ENCODE results near the gene ISL2. TPM values are rescaled to one million over a fixed set of nuclear protein-coding genes. Genes with fewer than 3 reads are reported as not detected.

The ISL2 gene
- total RNA-seq, 1 donor: not detected

DNA sequence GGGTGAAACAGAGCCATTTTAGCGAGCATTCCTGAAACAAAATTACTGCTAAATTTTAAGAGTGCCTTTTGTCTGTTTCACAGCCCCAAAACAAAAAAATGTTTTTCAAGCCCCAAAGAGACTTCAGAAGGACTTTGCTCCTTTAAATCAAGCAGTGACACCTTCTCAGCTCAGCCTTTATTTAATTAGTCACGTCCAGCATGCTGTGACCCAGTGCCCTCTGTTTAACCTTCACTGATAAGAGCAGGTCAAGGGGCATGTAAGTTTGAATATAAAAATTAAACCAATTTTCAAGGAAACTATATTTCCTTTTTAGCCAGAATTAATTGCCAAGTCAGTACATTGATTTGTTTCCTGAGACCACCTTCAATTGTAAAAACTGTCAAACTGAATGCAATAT is 40.6 kb downstream of the ISL2 start:
- no peak overlapping the region for H3K4me3 ChIP-seq (ENCODE audit: low read depth, low read length)
- no peak for DNase-seq (ENCODE audit: low read depth)
- TF ChIP-seq, protein P1, sequence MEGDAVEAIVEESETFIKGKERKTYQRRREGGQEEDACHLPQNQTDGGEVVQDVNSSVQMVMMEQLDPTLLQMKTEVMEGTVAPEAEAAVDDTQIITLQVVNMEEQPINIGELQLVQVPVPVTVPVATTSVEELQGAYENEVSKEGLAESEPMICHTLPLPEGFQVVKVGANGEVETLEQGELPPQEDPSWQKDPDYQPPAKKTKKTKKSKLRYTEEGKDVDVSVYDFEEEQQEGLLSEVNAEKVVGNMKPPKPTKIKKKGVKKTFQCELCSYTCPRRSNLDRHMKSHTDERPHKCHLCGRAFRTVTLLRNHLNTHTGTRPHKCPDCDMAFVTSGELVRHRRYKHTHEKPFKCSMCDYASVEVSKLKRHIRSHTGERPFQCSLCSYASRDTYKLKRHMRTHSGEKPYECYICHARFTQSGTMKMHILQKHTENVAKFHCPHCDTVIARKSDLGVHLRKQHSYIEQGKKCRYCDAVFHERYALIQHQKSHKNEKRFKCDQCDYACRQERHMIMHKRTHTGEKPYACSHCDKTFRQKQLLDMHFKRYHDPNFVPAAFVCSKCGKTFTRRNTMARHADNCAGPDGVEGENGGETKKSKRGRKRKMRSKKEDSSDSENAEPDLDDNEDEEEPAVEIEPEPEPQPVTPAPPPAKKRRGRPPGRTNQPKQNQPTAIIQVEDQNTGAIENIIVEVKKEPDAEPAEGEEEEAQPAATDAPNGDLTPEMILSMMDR (IDR thresholded peaks at IDR 0.05; ENCODE audit: insufficient read depth, low read depth, low read length): no peak

DNA sequence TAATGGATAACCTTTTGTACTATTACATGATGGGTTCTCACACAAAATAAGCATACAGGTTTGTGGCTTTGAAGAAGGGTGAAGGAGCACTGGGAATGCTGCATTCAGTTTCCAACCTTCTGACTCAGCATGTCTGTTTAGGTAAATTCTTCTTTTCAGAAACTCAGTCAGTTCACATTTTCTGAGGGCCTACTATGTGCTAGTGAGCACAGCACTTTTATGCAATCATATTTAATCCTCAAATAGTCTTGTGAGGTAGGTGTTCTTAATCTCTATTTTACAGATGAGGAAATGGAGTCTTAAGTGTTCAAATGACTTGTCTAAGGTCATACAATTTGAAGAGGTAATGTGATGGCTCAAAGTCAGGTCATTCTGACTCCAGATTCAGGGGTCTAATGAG is 41.2 kb downstream of the ISL2 start:
- DNase-seq (ENCODE audit: low read depth): no peak
- TF ChIP-seq, protein P1 (IDR thresholded peaks at IDR 0.05; ENCODE audit: insufficient read depth, low read depth, low read length): no peak
- H3K4me3 ChIP-seq (ENCODE audit: low read depth, low read length): no peak overlapping the region

DNA sequence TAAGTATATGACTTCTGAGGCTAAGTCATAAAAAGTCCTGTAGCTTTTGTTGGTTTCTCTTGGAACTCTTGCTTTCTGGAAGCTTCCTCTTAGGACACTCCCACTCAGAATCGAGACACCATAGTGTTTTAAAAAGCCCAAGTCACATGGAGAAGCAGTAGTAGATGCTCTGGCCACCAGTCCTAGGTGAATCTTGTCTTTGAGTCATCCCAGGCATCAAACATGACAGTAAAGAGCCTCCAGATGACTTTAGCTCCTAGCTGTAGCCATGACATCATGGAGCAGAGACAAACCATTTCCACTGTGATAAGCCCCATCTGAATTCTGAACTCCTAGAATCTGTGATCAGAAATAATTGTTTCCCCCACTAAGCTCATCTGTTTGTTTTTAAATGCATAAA is 42.1 kb downstream of the ISL2 start:
- H3K4me3 ChIP-seq (ENCODE audit: low read depth, low read length): no peak overlapping the region
- no peak for DNase-seq (ENCODE audit: low read depth)
- TF ChIP-seq, protein P1 (IDR thresholded peaks at IDR 0.05; ENCODE audit: insufficient read depth, low read depth, low read length): no peak

DNA sequence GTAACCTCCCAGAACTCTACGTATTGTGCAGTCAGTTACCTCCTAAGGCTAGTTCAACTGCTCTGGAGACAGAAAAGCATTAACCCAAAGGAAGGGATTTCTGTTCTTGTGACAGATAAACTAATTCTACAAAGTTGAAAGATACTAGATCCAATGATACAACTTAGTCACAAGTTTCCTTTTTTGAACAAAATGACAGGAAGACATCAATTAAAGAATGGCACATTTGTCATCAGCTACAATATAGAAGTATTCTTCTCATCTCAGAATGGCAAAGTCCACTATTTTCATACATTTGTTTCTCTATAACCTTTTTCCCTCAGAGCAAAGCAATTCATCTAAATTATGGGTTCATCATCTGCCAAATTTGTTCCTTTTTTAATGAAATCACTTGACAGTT is 43.7 kb downstream of the ISL2 start:
- TF ChIP-seq, protein P1 (IDR thresholded peaks at IDR 0.05; ENCODE audit: insufficient read depth, low read depth, low read length): no peak
- DNase-seq (ENCODE audit: low read depth): no peak
- H3K4me3 ChIP-seq (ENCODE audit: low read depth, low read length): no peak overlapping the region

DNA sequence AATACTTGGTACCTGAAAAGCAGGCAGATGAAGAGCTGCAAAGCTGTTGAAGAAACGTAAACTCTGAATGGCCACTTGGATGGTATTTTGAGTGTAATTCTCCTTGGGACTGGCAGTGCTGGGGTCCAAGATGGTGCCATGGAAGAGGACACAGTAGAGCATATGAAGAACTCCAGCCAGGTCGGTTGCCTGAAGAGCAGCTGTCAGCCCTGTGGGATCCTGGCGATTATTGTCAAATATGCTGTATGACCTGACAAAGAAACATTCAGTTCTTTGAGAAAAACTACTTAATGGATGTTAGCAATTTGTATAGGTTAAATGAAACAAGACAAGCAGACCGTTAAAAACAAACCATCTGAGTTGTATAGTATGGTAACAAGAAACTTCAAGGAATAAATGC is 44.8 kb downstream of the ISL2 start:
- no peak overlapping the region for H3K4me3 ChIP-seq (ENCODE audit: low read depth, low read length)
- DNase-seq (ENCODE audit: low read depth): no peak
- TF ChIP-seq, protein P1 (IDR thresholded peaks at IDR 0.05; ENCODE audit: insufficient read depth, low read depth, low read length): no peak

DNA sequence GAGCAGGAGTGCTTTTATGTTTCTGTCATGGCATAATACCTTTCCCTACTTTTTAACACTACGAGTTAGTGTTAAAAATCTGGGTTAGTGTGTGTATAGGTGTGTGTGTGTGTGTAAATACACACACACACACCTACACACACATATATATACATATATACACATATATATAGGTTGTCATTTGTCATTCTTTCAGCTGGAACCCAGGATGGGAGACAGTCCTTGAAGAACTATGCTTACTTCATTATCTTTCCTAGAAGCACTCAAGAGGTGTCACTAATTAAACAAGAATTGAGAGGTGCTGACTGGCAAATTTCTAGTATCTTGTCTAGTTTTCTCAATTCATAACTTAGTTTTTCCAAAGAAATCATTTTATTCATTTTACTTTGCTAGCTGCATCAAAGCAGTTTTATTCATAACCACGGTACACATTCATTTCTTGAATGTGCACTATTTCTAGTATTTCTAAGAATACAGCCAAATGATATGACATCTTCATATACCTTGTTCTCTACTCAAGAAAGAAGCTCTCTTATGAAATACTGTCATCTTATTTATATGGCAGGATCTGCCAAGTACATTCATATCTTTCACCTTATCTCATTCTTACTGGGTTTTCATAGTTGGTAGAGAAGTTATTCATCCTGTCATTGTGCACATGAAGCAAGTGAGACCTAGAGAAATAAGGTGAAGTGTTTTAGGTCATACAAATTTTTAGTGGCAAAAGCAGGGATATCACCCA is 46.6 kb downstream of the ISL2 start:
- no peak overlapping the region for H3K4me3 ChIP-seq (ENCODE audit: low read depth, low read length)
- DNase-seq (ENCODE audit: low read depth): no peak
- TF ChIP-seq, protein P1 (IDR thresholded peaks at IDR 0.05; ENCODE audit: insufficient read depth, low read depth, low read length): no peak

DNA sequence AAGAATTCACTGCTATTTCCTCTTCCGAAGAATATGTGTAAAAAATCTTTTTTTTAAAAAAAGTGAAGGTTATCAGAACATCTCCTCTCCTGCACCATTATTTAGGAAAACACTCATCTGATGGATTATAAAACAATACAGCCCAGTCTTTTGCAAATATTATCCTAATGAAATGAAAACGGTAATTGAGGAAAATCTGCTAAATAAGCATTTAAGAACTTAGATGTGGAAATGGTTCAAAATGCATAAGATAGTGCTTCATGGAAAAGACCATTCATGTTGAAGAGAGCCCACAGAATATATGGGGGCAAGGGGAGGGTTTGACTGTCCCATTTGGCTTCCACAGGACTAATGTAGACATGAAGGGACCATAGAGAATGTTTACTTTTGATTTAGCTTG is 47.8 kb downstream of the ISL2 start:
- no peak overlapping the region for H3K4me3 ChIP-seq (ENCODE audit: low read depth, low read length)
- DNase-seq (ENCODE audit: low read depth): no peak
- TF ChIP-seq, protein P1 (IDR thresholded peaks at IDR 0.05; ENCODE audit: insufficient read depth, low read depth, low read length): no peak

All from fibroblast of villous mesenchyme (primary cell).